ENCODE data around the gene FLRT1.

DNA sequence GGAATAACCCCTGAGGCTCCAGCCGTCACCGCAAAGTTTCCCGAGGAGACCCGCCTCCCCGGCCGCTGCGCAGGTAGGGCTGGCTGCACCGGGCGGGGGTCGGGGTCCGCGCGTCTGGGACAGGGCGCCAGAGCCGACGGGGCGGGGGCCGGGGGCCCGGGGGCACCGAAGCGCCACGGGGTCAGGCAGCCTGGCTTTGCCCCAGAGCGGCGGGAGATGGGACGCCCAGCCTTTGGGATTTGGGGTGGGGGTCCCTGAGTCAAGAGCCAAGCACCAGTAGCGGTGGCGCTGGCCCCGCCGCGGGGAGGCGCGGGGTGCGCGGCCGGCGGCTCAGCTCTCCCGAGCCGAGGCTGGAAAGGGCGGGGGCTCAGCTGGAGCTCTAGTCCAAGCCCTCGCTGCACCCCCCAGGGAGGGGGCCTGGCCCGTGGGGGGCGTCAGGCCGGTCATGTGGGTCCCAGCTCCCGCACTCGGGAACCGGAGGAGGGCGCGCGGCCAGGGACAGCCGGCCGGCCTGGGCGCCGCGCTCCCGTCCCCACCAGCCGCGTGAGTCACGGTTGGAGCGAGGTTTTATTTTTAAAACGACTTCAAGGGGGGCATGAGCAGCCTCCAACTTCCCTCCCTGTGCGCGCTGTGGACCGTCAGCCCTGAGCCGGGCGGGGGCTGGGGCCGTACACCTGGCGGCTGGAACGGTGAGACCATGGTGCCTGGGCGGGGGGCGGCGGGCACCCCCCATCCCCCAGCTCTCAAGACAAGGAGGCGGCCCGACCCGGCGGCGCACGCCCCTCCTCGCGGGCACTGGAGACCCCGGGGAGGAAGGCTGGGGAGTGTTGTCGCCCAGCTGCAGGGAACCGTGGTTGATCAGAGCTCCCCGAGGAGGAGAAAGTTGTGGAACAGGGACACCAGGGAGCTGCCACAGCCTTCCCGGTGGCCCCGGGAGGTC, 626 bp downstream of the FLRT1 start:
- TF ChIP-seq, protein P1, sequence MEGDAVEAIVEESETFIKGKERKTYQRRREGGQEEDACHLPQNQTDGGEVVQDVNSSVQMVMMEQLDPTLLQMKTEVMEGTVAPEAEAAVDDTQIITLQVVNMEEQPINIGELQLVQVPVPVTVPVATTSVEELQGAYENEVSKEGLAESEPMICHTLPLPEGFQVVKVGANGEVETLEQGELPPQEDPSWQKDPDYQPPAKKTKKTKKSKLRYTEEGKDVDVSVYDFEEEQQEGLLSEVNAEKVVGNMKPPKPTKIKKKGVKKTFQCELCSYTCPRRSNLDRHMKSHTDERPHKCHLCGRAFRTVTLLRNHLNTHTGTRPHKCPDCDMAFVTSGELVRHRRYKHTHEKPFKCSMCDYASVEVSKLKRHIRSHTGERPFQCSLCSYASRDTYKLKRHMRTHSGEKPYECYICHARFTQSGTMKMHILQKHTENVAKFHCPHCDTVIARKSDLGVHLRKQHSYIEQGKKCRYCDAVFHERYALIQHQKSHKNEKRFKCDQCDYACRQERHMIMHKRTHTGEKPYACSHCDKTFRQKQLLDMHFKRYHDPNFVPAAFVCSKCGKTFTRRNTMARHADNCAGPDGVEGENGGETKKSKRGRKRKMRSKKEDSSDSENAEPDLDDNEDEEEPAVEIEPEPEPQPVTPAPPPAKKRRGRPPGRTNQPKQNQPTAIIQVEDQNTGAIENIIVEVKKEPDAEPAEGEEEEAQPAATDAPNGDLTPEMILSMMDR (IDR thresholded peaks at IDR 0.05), result no peak
- TF ChIP-seq EZH2 (IDR thresholded peaks at IDR 0.05) (peak; percentile 97), EZH2phosphoT487 (IDR thresholded peaks at IDR 0.05) (peak; percentile 92)

All from neural progenitor cell (in vitro differentiated cells).